ENCODE data around the gene CBY2. TPM values are rescaled to one million over a fixed set of nuclear protein-coding genes. Genes with fewer than 3 reads are reported as not detected.

Gene CBY2
- total RNA-seq, 4 donors from 2014 or later, result not detected

GRCh38 chr13:45691251-45691650 lies 10.9 kb upstream of the CBY2 start:
- 31 to 54% methylated on average over 3 to 4 of the region's 4 CpGs for WGBS, 2 donors
- Histone ChIP-seq H3K27ac (peak overlapping the region in 1 of 4 donors; percentile 55), H3K9me3 (no peaks in the 10 kb centered on the region), H3K4me3 (no peak overlapping the region), H3K27me3 (no peaks in the 10 kb centered on the region), H3K4me1 (peaks cover 0 to 22% (median 0%) of the 10 kb centered on the region in 3 donors), H3K36me3 (no peaks in the 10 kb centered on the region)
- DNase-seq, result no peak
- no peak for TF ChIP-seq CTCF (IDR thresholded peaks at IDR 0.05)
- no peak for TF ChIP-seq POLR2A (IDR thresholded peaks at IDR 0.05)
- intact Hi-C loops (cut with DNase I), result no loop called here

- H3K9me3 ChIP-seq, result no peaks in the 10 kb centered on the region
- 23 to 40% methylated on average over 1 of the region's 1 CpG for WGBS, 2 donors
- H3K4me1 ChIP-seq, result peaks cover 0 to 22% (median 0%) of the 10 kb centered on the region in 3 donors
Measured at GRCh38 chr13:45691667-45692066, 10.5 kb upstream of the CBY2 start.

GRCh38 chr13:45695198-45695730 lies 6.9 kb upstream of the CBY2 start:
- no peaks in the 10 kb centered on the region for H3K36me3 ChIP-seq
- no peak overlapping the region for H3K4me3 ChIP-seq
- TF ChIP-seq CTCF (IDR thresholded peaks at IDR 0.05), result no peak
- H3K27me3 ChIP-seq, result no peaks in the 10 kb centered on the region
- no peak for DNase-seq
- H3K27ac ChIP-seq, result no peak overlapping the region
- H3K9me3 ChIP-seq, result no peaks in the 10 kb centered on the region
- 46 to 50% methylated on average over 5 of the region's 5 CpGs for WGBS, 2 donors
- intact Hi-C loops (cut with DNase I), result no loop called here
- peaks cover 0 to 26% (median 0%) of the 10 kb centered on the region in 3 donors for H3K4me1 ChIP-seq

More at GRCh38 chr13:45691667-45692066, 10.5 kb upstream of the CBY2 start:
- H3K36me3 ChIP-seq, result no peaks in the 10 kb centered on the region
- no peak for DNase-seq
- intact Hi-C loops (cut with DNase I), result no loop called here
- TF ChIP-seq POLR2A (IDR thresholded peaks at IDR 0.05) (no peak), CTCF (IDR thresholded peaks at IDR 0.05) (no peak)
- H3K4me3 ChIP-seq, result no peak overlapping the region
- no peaks in the 10 kb centered on the region for H3K27me3 ChIP-seq
- H3K27ac ChIP-seq, result peak overlapping the region in 1 of 4 donors; percentile 4

- H3K4me3 ChIP-seq, result no peak overlapping the region
- TF ChIP-seq POLR2A (IDR thresholded peaks at IDR 0.05), result no peak
- no peak for TF ChIP-seq CTCF (IDR thresholded peaks at IDR 0.05)
- H3K27ac ChIP-seq, result no peak overlapping the region
- WGBS, 2 donors, result 45 to 54% methylated on average over 2 of the region's 2 CpGs
- no peaks in the 10 kb centered on the region for H3K9me3 ChIP-seq
- DNase-seq, result no peak
- no peaks in the 10 kb centered on the region for H3K27me3 ChIP-seq
- H3K36me3 ChIP-seq, result no peaks in the 10 kb centered on the region
- H3K4me1 ChIP-seq, result peaks cover 0 to 14% (median 0%) of the 10 kb centered on the region in 3 donors
- intact Hi-C loops (cut with DNase I), result no loop called here
Measured at GRCh38 chr13:45696610-45697226, 5.4 kb upstream of the CBY2 start.

GRCh38 chr13:45700971-45701900 lies 884 bp upstream of the CBY2 start:
- WGBS, 2 donors, result 60 to 63% methylated on average over 4 of the region's 4 CpGs
- DNase-seq, result no peak
- no peaks in the 10 kb centered on the region for H3K36me3 ChIP-seq

More at GRCh38 chr13:45700971-45701900, 884 bp upstream of the CBY2 start:
- no peak overlapping the region for H3K27ac ChIP-seq
- no peak overlapping the region for H3K4me3 ChIP-seq
- peaks cover 0 to 11% (median 0%) of the 10 kb centered on the region in 3 donors for H3K4me1 ChIP-seq
- H3K9me3 ChIP-seq, result no peaks in the 10 kb centered on the region
- intact Hi-C loops (cut with DNase I), result no loop called here
- TF ChIP-seq CTCF (IDR thresholded peaks at IDR 0.05) (no peak), POLR2A (IDR thresholded peaks at IDR 0.05) (no peak)
- H3K27me3 ChIP-seq, result no peaks in the 10 kb centered on the region

Measured in esophagus squamous epithelium (tissue), 5 donors.